ENCODE results near the gene SERP2. TPM values are rescaled to one million over a fixed set of nuclear protein-coding genes. Genes with fewer than 3 reads are reported as not detected.

Gene SERP2
- total RNA-seq, 1 donor from 2014 or later = 14.0 TPM

DNA sequence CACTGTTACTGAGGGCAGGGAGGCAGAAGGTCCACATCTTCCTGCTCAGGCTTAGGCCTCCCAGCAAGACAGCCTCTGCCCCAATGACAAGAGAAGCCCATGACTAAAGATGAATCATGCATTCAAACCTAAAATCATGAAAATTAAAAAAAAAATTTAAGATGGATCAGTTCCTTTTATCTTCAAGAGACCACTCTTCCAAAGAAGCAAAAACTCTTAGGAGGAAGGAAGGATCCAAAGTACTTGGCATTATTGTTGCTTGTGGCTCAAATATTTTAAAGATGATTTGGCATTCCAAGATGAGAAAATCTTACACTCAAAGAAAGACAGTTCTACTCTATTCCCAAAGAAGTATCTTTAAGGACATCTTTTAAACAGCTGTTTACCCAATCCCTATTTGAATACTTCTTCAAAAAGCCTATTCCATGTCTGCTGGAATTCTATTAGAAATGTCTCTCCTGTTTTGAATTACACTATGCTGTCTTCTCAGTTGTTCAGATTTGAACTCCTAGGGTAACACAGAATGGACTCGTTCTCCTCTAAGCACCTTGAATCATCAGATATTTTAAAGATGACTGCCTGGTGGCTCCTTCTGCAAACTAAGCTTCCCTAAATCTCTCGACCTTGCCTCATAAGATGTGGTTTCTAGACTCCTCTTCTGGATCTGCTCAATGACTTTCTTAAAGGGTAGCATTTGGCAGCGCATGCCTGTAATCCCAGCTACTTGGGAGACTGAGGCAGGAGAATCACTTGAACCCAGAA lies 7.0 kb downstream of the SERP2 start:
- H3K9me3 Mint-ChIP-seq = no peaks in the 10 kb centered on the region
- H3K4me3 Mint-ChIP-seq = no peak overlapping the region
- peaks cover 10% of the 10 kb centered on the region for H3K4me1 Mint-ChIP-seq
- no peak for DNase-seq (ENCODE audit: low read depth, low spot score)
- H3K36me3 Mint-ChIP-seq (ENCODE audit: low read depth) = peaks cover 3% of the 10 kb centered on the region
- no peak overlapping the region for H3K27ac Mint-ChIP-seq (ENCODE audit: unreplicated experiment)
- TF ChIP-seq, protein P1, sequence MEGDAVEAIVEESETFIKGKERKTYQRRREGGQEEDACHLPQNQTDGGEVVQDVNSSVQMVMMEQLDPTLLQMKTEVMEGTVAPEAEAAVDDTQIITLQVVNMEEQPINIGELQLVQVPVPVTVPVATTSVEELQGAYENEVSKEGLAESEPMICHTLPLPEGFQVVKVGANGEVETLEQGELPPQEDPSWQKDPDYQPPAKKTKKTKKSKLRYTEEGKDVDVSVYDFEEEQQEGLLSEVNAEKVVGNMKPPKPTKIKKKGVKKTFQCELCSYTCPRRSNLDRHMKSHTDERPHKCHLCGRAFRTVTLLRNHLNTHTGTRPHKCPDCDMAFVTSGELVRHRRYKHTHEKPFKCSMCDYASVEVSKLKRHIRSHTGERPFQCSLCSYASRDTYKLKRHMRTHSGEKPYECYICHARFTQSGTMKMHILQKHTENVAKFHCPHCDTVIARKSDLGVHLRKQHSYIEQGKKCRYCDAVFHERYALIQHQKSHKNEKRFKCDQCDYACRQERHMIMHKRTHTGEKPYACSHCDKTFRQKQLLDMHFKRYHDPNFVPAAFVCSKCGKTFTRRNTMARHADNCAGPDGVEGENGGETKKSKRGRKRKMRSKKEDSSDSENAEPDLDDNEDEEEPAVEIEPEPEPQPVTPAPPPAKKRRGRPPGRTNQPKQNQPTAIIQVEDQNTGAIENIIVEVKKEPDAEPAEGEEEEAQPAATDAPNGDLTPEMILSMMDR (conservative IDR thresholded peaks at IDR 0.05) = no peak
- no peaks in the 10 kb centered on the region for H3K27me3 Mint-ChIP-seq (ENCODE audit: low read depth)

DNA sequence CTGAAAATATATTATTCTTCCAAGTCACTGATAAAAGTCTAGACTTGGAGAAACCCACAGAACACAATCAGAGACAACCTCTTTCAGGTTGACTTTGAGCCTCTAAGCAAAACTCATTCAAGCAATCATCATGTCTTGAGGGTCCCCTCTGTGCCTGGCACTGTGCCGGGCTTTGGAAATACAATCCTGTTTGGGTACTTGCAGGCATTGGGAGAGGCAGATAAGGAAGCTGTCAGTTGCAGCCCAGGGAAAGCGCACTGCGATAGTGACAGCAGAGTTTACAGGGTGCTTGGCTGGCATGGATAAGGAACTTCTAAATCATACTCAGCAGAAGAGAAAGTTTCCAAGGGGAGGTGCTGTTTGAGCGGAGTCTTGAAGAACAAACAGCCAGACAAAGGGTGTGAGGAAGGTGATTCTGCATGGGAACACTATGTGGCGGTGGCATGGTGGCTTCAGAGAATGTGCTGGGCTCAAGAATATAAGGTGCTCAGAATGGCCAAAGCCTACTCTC lies 9.1 kb downstream of the SERP2 start:
- TF ChIP-seq, protein P1 (conservative IDR thresholded peaks at IDR 0.05) = no peak
- DNase-seq (ENCODE audit: low read depth, low spot score) = no peak
- Mint-ChIP-seq H3K4me3 (no peak overlapping the region), H3K4me1 (peaks cover 21% of the 10 kb centered on the region), H3K36me3 (ENCODE audit: low read depth) (peaks cover 3% of the 10 kb centered on the region), H3K27ac (ENCODE audit: unreplicated experiment) (no peak overlapping the region), H3K27me3 (ENCODE audit: low read depth) (no peaks in the 10 kb centered on the region), H3K9me3 (no peaks in the 10 kb centered on the region)

DNA sequence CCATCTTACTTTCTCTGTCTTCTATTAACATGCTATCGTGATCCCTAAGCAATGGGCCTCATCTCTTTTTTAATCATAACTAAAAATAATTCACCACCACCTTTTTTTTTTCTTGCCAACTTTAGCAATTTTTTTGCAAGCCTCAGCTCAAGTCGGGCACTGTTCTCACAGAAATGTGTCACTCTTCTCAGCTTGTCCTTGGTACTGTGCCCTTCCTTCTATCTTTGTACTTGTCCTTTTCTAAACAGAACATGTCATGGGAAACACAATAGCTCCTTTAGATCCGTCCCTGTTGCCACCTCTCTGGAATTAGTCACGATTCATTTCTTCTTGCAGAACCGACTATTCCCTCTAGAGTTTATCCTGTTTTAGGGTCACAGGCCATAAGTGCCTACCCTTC lies 10.3 kb downstream of the SERP2 start:
- Mint-ChIP-seq H3K9me3 (no peaks in the 10 kb centered on the region), H3K27ac (ENCODE audit: unreplicated experiment) (no peak overlapping the region), H3K4me1 (peaks cover 33% of the 10 kb centered on the region), H3K4me3 (no peak overlapping the region), H3K27me3 (ENCODE audit: low read depth) (no peaks in the 10 kb centered on the region), H3K36me3 (ENCODE audit: low read depth) (peaks cover 3% of the 10 kb centered on the region)
- TF ChIP-seq, protein P1 (conservative IDR thresholded peaks at IDR 0.05) = no peak
- no peak for DNase-seq (ENCODE audit: low read depth, low spot score)

DNA sequence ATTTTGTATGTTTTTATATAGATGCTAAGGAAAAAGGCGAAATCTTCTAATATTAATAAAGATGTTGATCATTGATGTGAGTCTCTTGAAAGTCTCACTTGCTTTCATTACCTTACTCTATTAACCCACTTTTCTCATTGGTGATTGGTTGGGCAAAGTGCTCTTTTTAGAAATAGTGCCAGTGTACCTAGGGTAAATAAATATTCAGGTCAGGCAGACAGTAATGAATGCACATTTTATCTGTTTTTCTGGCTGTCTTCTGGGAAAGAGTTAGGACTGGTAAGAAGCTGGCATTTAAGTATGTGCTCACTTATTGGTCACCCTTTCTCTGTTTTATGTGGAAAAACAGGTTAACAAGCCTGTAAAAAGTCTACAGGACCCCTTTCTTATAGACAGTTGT lies 11.2 kb downstream of the SERP2 start:
- TF ChIP-seq, protein P1 (conservative IDR thresholded peaks at IDR 0.05) = no peak
- H3K36me3 Mint-ChIP-seq (ENCODE audit: low read depth) = peaks cover 3% of the 10 kb centered on the region
- H3K4me1 Mint-ChIP-seq = peaks cover 36% of the 10 kb centered on the region
- H3K9me3 Mint-ChIP-seq = no peaks in the 10 kb centered on the region
- no peak overlapping the region for H3K27ac Mint-ChIP-seq (ENCODE audit: unreplicated experiment)
- DNase-seq (ENCODE audit: low read depth, low spot score) = no peak
- no peaks in the 10 kb centered on the region for H3K27me3 Mint-ChIP-seq (ENCODE audit: low read depth)
- H3K4me3 Mint-ChIP-seq = no peak overlapping the region

DNA sequence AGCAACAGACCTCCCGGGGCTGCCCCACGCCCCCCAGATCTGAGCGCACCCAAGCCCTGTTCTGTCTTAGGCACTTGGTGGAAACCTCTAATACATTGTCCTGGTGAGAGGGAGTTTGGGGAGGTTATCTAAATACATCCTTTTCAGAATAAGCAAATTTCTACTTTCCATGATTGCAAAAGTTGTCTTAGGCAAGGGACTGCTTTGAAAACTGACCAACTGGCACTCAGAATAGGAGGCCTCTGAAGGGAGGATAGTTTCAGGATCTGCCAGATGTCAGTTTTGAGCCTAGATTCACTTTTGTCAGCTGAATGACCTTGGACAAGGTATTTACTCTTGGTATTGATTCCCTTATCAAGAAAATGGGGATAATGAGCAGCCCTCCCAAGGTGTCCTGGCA lies 11.8 kb downstream of the SERP2 start:
- Mint-ChIP-seq H3K27ac (ENCODE audit: unreplicated experiment) (no peak overlapping the region), H3K36me3 (ENCODE audit: low read depth) (peaks cover 3% of the 10 kb centered on the region)

More for the DNA sequence above, 11.8 kb downstream of the SERP2 start:
- H3K27me3 Mint-ChIP-seq (ENCODE audit: low read depth) = no peaks in the 10 kb centered on the region
- H3K4me3 Mint-ChIP-seq = no peak overlapping the region
- H3K9me3 Mint-ChIP-seq = no peaks in the 10 kb centered on the region
- TF ChIP-seq, protein P1 (conservative IDR thresholded peaks at IDR 0.05) = no peak
- no peak for DNase-seq (ENCODE audit: low read depth, low spot score)
- H3K4me1 Mint-ChIP-seq = peaks cover 36% of the 10 kb centered on the region

Data from neural crest cell (in vitro differentiated cells).